NCI-H1048 (cell line): Measurements from ENCODE around the gene RIF1.
"Not testable (repeated sequence)": the region's sequence is repeated elsewhere in the genome, so short reads cannot be mapped to it uniquely, and the experiment has no call there.

Experiments
- DNase-seq: peaks from one replicate; lab custom pipeline; 2025; lab: John Stamatoyannopoulos, UW

The RIF1 gene

DNA sequence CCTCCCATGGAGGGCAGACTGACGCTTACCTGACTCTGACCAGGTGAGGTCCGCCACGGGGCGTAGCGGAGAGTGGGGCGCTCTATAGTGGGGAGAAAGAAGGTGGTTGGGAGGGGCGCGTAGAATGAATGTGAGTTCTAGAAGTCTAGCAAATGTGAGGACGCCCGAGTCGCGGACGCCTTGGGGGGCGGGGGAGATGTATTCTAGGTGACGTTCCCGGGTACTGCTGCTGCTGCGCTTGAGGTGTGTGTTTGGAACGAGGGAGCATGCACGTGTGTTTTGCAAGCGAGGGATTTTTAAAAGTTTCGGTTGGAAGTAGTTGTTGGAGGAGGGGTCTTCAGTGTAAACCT is 758 bp downstream of the RIF1 start:
- no peak for DNase-seq

- no peak for DNase-seq
Observed at GRCh38 chr2:151417650-151418049, 7.9 kb downstream of the RIF1 start.

DNA sequence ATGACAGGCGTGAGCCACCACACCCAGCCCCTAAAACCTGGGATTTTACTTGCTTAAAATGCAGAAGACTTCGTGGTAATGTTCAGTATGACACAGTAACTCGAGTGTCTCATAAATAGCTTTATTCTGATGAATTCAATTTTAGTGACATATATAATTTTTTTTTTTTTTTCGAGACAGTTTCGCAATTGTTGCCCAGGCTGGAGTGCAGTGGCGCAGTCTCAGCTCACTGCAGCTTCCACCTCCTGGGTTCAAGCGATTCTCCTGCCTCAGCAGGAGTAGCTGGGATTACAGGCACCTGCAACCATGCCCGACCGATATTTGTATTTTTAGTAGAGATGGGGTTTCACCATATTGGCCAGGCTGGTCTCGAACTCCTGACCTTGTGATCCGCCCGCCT is 12.0 kb downstream of the RIF1 start:
- DNase-seq: not testable (repeated sequence)

- DNase-seq: no peak
Observed at GRCh38 chr2:151422917-151423439, 13.3 kb downstream of the RIF1 start.

DNA sequence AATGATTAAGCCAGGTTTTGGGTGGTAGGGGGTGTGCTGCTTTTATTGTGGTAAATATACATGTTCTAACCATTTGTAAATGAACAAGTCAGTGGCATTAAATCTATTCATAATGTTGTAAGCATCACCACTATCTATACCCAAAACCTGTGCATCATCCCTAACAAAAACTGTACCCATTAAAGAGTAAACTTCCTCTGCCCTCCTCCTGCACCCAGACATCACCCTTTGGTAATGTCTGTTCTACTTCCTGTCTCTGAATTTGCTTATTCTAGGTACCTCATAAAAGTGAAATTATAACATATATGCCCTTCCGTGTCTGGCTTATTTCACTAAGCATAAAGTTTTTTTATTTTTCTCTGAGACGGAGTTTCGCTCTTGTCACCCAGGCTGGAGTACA is 14.1 kb downstream of the RIF1 start:
- DNase-seq: no peak

DNA sequence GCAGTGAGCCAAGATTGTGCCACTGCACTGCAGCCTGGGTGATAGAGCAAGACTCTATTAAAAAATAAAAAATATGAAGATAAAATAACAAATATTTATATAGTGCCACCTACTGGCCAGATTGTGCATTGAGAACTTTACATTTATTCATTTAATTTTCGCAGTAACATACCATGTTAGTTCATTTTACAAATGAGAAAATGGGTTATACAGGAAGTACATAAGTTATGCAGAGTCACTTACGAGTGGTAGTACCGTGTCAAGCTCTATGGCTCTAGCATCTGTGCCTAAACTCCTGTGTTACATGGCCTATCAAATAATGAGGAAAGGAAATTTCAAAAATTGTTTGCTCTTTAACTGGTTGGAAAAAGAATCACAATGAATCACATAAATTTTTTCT is 27.9 kb downstream of the RIF1 start:
- DNase-seq: no peak

DNA sequence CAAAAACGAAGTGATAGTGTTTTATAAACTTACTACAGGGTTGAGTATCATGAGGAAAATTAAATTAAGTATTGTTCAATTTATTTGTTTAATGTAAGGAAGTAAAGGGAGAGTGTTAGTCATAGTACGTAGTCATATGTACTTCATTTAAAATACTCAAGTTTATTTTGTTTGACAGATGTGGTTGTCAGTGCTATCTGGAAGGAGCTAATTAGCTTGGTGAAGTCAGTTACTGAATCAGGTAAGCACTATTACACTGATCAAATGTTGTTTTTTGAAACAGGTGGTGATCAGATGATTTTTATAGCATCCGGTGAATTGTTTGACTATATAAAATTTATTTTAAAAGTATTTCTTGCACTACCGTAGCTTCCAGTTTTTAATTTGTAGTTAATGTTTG is 28.8 kb downstream of the RIF1 start:
- DNase-seq: no peak

GRCh38 chr2:151439127-151439526 is 29.4 kb downstream of the RIF1 start:
- no peak for DNase-seq

GRCh38 chr2:151459358-151459757 is 49.7 kb downstream of the RIF1 start:
- DNase-seq: no peak

DNA sequence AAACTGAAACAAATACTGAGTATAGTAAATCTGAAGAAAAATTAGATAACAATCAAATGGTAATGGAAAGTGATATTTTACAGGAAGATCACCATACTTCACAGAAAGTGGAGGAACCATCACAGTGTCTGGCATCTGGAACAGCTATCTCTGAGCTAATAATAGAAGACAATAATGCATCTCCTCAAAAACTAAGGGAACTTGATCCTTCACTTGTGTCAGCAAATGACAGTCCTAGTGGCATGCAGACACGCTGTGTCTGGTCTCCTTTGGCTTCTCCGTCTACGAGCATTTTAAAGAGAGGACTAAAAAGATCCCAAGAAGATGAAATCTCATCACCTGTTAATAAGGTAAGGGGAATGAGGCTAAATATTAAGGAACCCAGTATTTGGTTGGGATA is 56.1 kb downstream of the RIF1 start:
- no peak for DNase-seq

- no peak for DNase-seq
Observed at GRCh38 chr2:151470556-151470955, 60.9 kb downstream of the RIF1 start.

GRCh38 chr2:151472966-151473365 is 63.3 kb downstream of the RIF1 start:
- DNase-seq: no peak

DNA sequence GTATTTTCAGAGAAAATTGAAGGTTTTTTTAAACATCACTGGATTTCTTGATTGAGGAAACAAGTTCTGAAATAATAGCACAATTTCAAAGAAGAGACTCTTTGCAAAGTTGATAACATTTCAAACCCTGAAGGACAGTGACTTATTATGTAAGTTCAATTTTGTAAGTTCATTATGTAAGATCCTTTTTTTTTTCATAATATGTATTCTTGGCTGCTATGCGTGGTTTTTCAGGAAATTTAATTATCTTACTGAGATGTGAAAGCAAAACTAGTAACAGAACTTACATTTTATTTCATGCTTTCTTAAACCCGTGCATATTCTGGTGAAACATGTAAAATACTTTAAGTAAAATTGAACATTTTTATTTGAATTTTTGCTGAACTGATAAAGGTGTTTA is 65.4 kb downstream of the RIF1 start:
- no peak for DNase-seq

GRCh38 chr2:151476287-151476686 is 66.6 kb downstream of the RIF1 start:
- no peak for DNase-seq

DNA sequence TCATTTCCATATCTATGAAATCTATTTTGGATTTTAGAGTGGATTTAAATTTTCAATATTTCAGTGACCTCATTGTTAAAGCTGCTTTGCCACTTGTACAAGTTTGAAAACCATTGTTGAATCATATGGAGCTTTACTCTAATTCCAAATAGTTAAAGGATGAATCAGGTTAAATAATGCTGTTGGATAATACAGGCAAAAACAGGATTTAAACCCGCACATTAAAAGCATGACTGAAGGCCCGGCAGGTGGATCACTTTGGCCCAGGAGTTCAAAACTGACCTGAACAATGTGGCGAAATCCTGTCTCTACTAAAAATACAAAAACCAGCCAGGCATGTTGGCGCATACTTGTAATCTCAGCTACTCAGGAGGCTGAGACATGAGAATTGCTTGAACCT is 68.3 kb downstream of the RIF1 start:
- no peak for DNase-seq

DNA sequence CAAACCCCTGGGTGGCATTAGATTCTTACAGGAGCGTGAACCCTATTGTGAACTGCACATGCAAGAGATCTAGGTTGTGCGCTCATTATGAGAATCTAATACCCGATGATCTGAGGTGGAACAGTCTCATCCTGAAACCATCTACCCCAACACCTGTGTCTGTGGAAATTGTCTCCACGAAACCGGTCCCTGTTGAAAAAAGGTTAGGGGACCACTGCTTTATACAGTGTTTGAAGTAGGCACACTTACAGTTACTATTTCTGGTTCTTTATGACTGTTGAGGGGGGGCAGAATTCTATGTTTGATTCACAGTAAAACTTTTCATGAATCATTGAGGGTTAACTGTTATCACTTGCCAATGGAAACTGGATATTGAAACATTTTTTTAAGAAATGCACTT is 72.0 kb downstream of the RIF1 start:
- DNase-seq: no peak

GRCh38 chr2:151482171-151482725 is 72.5 kb downstream of the RIF1 start:
- DNase-seq: no peak

- no peak for DNase-seq
Observed at GRCh38 chr2:151483546-151483945, 73.8 kb downstream of the RIF1 start.

GRCh38 chr2:151484100-151484499 is 74.4 kb downstream of the RIF1 start:
- no peak for DNase-seq

GRCh38 chr2:151486053-151486452 is 76.4 kb downstream of the RIF1 start:
- no peak for DNase-seq

DNA sequence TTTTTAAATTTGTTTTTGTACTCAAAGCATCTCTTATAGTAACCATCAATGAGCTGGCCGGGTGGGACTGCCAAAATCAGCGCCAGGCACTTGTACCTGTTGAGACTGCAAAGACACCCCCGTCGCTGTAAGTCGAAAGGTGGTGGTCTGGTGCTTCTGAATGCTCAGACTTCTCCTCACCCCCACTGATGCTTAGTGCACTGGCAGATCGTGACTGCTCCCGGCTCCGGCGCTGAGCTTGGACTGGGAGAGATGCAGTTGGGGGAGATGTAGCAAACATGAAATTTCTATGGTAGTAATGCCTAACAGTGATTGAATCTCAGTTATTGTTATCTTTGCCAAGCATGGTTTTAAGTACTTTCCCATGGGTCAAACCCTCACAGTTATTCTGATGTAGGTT is 80.6 kb downstream of the RIF1 start:
- no peak for DNase-seq

- DNase-seq: no peak
Observed at GRCh38 chr2:151491496-151491895, 81.8 kb downstream of the RIF1 start.

- no peak for DNase-seq
Observed at GRCh38 chr2:151498178-151498577, 88.5 kb downstream of the RIF1 start.

- no peak for DNase-seq
Observed at GRCh38 chr2:151506170-151506569, 96.5 kb downstream of the RIF1 start.

- DNase-seq: no peak
Observed at GRCh38 chr2:151508519-151508918, 98.8 kb downstream of the RIF1 start.
